ENCODE measurements around the gene ALPI.

Gene ALPI

DNA sequence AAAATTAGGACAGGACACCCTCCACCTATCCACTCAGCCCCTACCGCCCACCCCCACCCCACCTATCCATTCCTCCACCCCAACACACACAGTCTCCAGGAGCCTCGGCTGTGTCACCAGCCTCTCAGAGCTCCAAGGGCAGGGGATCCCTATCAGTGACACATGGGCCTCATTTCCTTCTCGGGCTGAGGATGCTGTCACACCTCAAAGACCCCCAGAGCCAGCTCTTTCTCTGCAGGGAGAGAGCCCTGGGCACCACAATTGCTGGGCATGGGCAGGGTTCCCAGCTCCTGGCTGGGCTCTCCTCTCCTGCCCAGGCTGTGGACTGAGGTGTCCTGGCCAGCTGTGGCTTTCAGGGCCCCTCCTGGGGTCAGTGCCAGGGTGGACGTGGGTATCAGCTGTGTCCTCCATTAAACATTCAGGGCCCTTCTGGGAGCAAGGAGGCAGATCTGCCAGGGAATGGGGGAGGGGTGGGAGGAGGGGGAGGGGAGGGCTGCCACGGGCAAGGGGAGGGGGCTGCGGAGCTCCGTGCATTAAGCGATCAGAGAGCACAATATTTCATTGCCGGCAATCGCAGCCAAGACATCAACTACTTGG, 45.9 kb downstream of the ALPI start:
- TF ChIP-seq, protein P1, sequence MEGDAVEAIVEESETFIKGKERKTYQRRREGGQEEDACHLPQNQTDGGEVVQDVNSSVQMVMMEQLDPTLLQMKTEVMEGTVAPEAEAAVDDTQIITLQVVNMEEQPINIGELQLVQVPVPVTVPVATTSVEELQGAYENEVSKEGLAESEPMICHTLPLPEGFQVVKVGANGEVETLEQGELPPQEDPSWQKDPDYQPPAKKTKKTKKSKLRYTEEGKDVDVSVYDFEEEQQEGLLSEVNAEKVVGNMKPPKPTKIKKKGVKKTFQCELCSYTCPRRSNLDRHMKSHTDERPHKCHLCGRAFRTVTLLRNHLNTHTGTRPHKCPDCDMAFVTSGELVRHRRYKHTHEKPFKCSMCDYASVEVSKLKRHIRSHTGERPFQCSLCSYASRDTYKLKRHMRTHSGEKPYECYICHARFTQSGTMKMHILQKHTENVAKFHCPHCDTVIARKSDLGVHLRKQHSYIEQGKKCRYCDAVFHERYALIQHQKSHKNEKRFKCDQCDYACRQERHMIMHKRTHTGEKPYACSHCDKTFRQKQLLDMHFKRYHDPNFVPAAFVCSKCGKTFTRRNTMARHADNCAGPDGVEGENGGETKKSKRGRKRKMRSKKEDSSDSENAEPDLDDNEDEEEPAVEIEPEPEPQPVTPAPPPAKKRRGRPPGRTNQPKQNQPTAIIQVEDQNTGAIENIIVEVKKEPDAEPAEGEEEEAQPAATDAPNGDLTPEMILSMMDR (IDR thresholded peaks at IDR 0.05; ENCODE audit: low read depth, low read length), result no peak
- TF ChIP-seq EZH2phosphoT487 (IDR thresholded peaks at IDR 0.05; ENCODE audit: low read depth), result no peak
- no peaks in the 10 kb centered on the region for H4K20me1 ChIP-seq (ENCODE audit: insufficient read depth, low read length)
- H3K4me2 ChIP-seq (ENCODE audit: low read length), result no peak overlapping the region
- no peaks in the 10 kb centered on the region for H3K4me1 ChIP-seq (ENCODE audit: low read length)
- no peaks in the 10 kb centered on the region for H3K36me3 ChIP-seq (replicated peaks; ENCODE audit: low read depth, low read length)
- H3K9ac ChIP-seq (ENCODE audit: low read length), result no peak overlapping the region
- H3K9me3 ChIP-seq (ENCODE audit: insufficient read depth, low read length), result no peaks in the 10 kb centered on the region
- no peak overlapping the region for H3K4me3 ChIP-seq (ENCODE audit: low read length)
- H3K79me2 ChIP-seq (ENCODE audit: low read length), result no peaks in the 10 kb centered on the region
- H2AFZ ChIP-seq (ENCODE audit: low read depth, low read length), result no peak overlapping the region
- no peak overlapping the region for H3K27ac ChIP-seq (ENCODE audit: low read length)
- no peaks in the 10 kb centered on the region for H3K27me3 ChIP-seq (ENCODE audit: low read depth, low read length)

- Histone ChIP-seq H2AFZ (ENCODE audit: low read depth, low read length) (no peak overlapping the region), H3K4me3 (ENCODE audit: low read length) (no peak overlapping the region), H3K4me2 (ENCODE audit: low read length) (no peak overlapping the region), H3K9me3 (ENCODE audit: insufficient read depth, low read length) (no peaks in the 10 kb centered on the region), H3K4me1 (ENCODE audit: low read length) (no peaks in the 10 kb centered on the region), H3K79me2 (ENCODE audit: low read length) (no peaks in the 10 kb centered on the region), H3K27me3 (ENCODE audit: low read depth, low read length) (no peaks in the 10 kb centered on the region), H3K36me3 (replicated peaks; ENCODE audit: low read depth, low read length) (no peaks in the 10 kb centered on the region), H3K9ac (ENCODE audit: low read length) (no peak overlapping the region), H3K27ac (ENCODE audit: low read length) (no peak overlapping the region), H4K20me1 (ENCODE audit: insufficient read depth, low read length) (no peaks in the 10 kb centered on the region)
- TF ChIP-seq EZH2phosphoT487 (IDR thresholded peaks at IDR 0.05; ENCODE audit: low read depth), result no peak
- TF ChIP-seq, protein P1 (IDR thresholded peaks at IDR 0.05; ENCODE audit: low read depth, low read length), result no peak
Observed at GRCh38 chr2:232502511-232502910, 46.6 kb downstream of the ALPI start.

GRCh38 chr2:232502911-232503808, 47.2 kb downstream of the ALPI start:
- Histone ChIP-seq H3K4me1 (ENCODE audit: low read length) (no peaks in the 10 kb centered on the region), H3K27ac (ENCODE audit: low read length) (no peak overlapping the region), H3K4me2 (ENCODE audit: low read length) (no peak overlapping the region), H3K9me3 (ENCODE audit: insufficient read depth, low read length) (no peaks in the 10 kb centered on the region), H3K4me3 (ENCODE audit: low read length) (no peak overlapping the region), H4K20me1 (ENCODE audit: insufficient read depth, low read length) (no peaks in the 10 kb centered on the region), H3K27me3 (ENCODE audit: low read depth, low read length) (no peaks in the 10 kb centered on the region), H2AFZ (ENCODE audit: low read depth, low read length) (no peak overlapping the region), H3K36me3 (replicated peaks; ENCODE audit: low read depth, low read length) (no peaks in the 10 kb centered on the region), H3K9ac (ENCODE audit: low read length) (no peak overlapping the region), H3K79me2 (ENCODE audit: low read length) (no peaks in the 10 kb centered on the region)
- TF ChIP-seq, protein P1 (IDR thresholded peaks at IDR 0.05; ENCODE audit: low read depth, low read length), result no peak
- no peak for TF ChIP-seq EZH2phosphoT487 (IDR thresholded peaks at IDR 0.05; ENCODE audit: low read depth)

DNA sequence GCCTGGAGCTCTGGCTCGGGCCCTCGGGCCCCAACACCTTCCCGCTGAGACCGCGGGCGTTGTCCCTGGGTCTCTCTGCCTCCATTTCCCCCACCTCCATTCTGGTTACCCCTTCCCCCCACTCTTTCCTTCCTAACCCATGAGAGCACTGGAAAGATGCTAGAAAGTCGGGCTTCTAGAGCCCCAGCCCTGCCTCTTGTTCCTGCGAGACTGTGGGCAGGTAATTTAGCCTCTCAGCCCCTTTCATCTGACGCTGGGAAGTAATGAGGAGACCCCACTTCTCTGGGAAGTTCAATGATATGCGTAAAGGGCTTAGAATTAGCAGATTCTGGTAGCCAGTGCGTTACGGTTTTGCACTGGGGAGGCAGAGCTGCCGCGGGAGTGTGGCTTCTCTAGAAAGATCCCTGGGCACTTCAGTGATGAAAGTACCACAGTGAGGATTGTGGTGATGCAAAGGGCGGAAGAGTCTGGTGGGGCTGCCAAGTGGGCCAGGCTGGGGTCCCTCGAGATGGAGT, 47.9 kb downstream of the ALPI start:
- no peak for TF ChIP-seq EZH2phosphoT487 (IDR thresholded peaks at IDR 0.05; ENCODE audit: low read depth)
- TF ChIP-seq, protein P1 (IDR thresholded peaks at IDR 0.05; ENCODE audit: low read depth, low read length), result no peak
- H2AFZ ChIP-seq (ENCODE audit: low read depth, low read length), result no peak overlapping the region
- no peak overlapping the region for H3K4me3 ChIP-seq (ENCODE audit: low read length)
- no peaks in the 10 kb centered on the region for H3K4me1 ChIP-seq (ENCODE audit: low read length)
- no peaks in the 10 kb centered on the region for H3K79me2 ChIP-seq (ENCODE audit: low read length)
- H3K27ac ChIP-seq (ENCODE audit: low read length), result no peak overlapping the region
- H4K20me1 ChIP-seq (ENCODE audit: insufficient read depth, low read length), result no peaks in the 10 kb centered on the region
- no peak overlapping the region for H3K9ac ChIP-seq (ENCODE audit: low read length)
- no peaks in the 10 kb centered on the region for H3K36me3 ChIP-seq (replicated peaks; ENCODE audit: low read depth, low read length)
- H3K4me2 ChIP-seq (ENCODE audit: low read length), result no peak overlapping the region
- no peaks in the 10 kb centered on the region for H3K27me3 ChIP-seq (ENCODE audit: low read depth, low read length)
- no peaks in the 10 kb centered on the region for H3K9me3 ChIP-seq (ENCODE audit: insufficient read depth, low read length)
